Hepatocyte (in vitro differentiated cells): ENCODE results near the gene DCAF17.

ENCODE experiments used
- CTCF ChIP-seq: fragments of 200-600 bp; sonication (generic); IDR thresholded peaks from 2 replicates; pipeline ENCODE4 v1.5.1; 2016; ENCODE audit warnings: antibody characterized with exemption, mild to moderate bottlenecking; ENCODE audit not compliant: poor library complexity
- EZH2 ChIP-seq: fragments of 200-600 bp; sonication (generic); IDR thresholded peaks from 2 replicates; pipeline ENCODE4 v1.6.1; 2016; ENCODE audit warnings: antibody characterized with exemption, mild to moderate bottlenecking, borderline replicate concordance
- EZH2phosphoT487 ChIP-seq: fragments of 200-600 bp; sonication (generic); IDR thresholded peaks from one replicate; pipeline ENCODE4 v1.6.1; 2018; ENCODE audit warnings: antibody characterized with exemption, mild to moderate bottlenecking, low read depth, moderate library complexity; ENCODE audit not compliant: unreplicated experiment, severe bottlenecking

- TF ChIP-seq CTCF (no peak), EZH2 (no peak), EZH2phosphoT487 (no peak)
These were observed 51.1 kb downstream of the DCAF17 start for GRCh38 chr2:171485116-171485515.
